Stimulated activated CD8-positive, alpha-beta memory T cell treated with anti-CD3 and anti-CD28 coated beads, Interleukin-2, amount 100 ng/mL, for 1 hour (primary cell): ENCODE data around the gene SUSD6.

Experiments used
- DNase-seq, 2 donors: peaks; one replicate each; pipeline ENCODE4 v3.0.0-alpha.2; 2020; ENCODE audit warnings: low read depth in 2 of 2

SUSD6 gene

DNA sequence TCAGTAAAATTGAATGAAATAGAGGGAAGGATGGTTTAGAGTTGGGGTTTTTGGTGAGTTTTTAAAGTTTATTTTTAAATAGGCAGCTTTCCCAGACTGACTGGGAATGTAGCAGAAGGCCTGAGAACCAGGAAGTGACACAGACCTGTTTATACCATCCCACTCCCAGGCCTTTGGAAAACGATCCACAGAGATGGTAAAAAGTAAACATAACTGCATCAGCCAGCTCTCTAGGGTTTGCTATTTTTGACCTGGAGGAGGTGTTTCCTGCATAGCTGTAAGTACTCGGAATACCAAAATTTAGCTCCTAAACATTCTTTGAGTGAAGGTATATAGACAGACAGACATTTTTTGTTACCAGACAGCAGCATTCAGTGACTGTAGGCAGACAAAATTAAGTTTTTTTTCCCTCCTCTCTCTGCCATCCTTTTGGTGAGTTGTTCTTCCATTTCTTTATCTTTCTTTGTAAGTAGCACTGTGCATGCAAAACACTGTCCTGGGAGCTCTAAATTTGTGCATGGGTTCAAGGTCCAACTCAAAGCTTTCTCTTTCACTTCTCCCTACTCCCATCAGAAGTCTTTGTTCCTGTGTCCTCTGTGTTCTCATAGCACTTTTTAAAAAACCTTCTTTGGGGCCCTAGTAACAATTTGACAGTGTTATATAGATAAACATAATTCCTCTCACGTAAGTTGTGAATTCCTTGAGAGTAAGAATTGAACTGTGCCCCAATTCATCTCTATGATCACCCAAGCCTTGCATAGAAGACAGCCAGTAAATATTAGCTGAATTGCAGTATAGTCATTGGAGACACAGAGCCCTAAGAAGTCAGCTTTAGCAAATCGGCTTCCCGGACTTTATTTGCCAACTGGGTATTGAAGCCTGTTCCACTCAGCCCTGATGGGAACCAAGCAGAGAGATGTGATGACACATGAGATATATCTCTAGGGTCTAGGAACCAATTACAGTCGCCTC lies 37.4 kb downstream of the SUSD6 start:
- DNase-seq = no peak

DNA sequence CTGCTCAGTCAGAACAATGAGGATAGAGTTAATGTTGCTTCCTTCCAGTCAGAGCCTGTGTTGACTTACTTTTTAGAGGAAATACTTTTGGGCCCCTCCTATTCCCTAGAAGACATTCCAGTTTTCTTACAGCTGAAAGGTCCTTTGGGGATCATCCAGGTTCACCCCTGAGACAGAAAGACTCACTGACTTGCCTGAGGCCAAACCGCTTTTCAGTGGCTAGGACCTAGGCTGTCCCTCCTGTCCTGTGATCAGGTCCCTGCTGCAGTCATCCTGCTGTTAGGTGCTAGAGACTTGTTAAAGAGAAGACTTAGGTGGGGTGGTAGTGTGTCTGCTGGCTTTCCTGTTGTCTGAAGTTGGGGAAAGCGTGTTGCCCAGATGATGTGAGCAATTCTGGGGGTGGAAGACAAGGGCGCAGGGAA lies 39.6 kb downstream of the SUSD6 start:
- DNase-seq = no peak

DNA sequence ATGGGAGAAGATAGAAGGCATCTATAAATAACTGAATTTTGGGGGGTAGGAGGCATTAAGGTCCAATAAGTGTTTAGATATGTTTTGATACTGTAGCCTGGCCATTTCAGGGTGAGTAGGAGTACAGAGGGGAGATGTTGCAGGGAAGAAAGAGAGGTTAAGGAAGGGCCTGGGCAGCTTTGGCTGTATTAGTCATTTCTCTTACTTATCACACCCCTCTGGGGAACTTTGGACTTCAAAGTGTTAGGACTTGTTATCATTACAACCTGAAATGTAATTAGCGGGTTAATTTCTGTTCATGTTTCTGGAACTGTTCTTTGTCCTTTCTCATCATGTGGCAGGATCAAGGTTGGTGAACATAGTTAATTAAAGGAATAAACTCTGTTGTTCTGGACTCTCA lies 40.3 kb downstream of the SUSD6 start:
- DNase-seq = no peak

DNA sequence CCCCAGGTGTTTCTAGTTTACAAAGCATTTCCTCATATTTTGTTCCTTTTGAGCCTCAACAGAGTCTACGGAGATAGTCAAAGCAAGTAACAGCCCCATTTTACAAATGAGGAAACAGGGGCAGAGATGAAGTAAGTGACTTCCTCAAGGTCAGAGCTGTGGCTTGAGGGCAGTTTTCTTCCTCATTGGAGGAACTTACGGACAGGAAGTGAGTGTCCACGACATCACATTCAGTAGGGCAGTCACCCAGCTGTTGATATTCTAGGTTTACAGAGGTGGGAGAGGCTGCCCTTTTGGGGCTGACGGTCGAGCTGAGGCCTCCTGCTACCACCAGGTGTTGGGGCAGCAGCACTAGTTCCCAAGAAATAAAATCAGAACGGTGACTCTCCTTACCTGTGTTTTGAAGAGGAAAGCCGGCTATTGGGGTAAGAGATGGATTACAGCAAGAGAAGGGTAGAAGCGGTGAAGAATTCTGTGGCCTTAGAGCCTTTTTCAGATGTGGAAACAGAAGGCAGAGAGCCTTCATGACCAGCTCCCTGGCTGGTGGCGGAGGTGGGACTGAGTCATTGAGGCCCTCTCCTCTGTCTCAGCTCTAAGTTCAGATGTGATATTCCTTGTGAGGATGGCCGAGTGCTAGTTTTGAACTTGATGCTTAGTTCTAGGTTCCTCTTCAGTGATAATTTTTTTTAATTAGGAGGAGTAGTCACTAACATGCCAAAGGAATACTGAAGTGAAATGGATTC lies 41.7 kb downstream of the SUSD6 start:
- DNase-seq = no peak

DNA sequence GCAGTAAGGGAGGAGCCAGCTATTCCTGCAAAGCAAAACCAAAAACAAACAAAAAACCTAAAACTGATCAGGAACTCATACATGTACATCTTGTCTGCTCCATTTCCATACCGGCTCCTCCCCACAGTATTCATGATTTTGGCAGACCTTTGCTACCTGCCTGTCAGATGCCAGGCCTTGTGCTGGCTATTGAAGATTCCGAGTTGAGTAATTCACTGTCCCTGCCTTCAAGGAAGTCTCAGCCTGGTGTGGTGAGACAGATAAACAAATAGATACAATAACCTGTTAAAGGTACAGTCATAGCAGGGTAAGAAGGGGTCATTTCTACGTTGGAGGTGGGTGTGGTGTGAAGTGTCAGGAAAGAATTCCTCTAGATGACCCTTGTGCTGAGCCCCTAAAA lies 42.7 kb downstream of the SUSD6 start:
- no peak for DNase-seq

DNA sequence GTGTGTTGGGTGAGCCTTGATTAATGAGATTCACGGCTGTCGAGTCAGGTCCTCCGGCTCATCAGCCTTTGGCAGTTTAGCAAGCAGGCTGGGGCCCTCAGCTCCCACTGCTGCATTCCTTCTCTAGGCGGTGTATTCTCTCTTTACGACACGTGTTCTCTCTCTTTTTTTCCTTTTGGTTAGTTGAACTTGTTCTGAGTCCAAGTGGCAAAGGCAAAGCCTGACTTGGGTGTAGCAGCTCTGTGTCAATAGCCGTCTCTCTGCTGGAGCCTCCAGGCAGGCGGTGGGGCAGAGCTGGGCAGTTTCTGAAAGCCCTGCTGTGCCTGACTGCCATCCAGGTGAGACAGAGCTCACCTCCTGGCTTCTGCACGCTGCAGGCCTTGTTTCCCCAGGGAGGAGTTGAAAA lies 46.6 kb downstream of the SUSD6 start:
- DNase-seq = no peak

DNA sequence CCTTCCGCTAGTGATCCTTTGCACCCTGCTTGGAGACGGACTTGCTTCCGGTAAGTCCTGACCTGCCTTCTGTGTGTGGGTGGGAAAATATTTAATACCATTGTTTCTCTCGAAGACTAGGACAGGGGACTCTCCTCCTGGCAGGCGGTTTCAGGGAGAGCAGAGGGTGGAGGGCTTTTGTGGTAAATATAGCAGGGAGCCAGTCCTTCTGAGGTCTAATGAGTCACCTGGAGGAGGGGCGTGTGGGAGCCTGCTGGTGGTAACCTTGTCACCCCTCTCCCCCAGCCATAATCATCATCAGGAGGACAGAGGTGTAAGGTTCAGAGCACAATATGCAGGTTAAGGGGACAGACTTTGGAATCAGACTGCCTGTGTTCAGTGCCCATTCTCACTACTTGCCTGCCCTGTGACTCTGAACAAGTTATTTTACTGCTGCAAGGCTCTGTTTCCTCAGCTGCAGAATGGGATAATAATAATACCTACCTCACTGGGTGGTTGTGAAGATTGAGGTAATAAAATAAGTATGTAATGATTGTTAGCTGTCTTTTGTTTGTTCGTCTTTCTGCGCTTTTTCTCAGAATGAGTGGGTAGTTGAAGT lies 47.4 kb downstream of the SUSD6 start:
- no peak for DNase-seq

DNA sequence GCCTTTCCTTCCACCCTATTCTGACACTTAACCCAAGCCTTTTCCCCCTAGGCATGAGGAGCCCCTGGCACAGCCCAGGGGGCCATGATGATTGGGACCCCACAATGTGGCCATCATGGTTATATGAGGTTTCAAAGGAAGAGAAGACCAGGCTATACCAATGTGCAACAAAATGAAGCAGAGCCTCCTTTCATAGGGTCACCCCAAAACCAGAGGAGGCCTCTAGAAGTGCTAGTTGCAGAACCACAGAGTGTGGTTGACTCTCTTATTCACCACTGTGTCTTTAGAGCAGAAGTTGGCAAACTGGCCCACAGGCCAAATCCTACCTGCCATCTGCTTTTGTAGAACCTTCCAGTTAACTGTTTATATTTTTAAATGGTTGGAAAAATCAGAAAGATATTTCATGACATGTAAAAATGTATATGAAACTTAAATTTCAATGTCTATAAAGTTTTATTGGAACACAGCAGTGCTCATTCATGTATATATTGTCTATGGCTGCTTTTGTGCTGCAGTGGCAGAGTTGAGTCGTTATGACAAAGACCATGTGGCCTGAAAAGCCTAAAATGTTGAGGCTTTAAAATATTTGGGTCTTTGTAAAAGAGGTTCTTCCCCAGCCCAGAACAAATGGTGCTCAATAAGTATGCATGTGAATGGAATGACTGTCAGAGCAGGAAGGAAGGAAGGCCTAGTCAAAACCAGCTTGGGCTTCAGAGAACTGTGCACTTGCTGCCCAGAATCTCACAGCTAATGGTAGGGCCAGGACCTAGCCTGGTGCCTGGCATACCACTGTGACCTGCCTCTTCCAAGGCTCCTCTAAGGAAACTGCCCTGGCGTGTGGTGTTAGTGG lies 49.2 kb downstream of the SUSD6 start:
- DNase-seq = no peak

DNA sequence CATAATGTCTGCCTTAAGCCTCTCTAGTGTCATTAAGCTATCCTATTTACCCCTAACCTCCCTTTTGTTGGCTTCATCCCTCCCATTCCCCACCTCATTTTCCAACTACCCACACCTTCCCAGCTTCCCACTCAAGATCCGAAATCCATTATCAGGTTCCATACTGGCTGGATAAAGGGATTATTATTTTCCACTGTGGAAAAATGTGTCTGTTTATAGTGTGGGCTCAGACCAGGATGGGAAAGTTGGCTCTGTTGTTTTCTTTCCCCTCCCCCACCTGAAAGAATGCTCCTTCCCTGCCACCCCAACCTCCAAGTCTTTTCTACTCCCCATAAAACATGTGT lies 49.8 kb downstream of the SUSD6 start:
- DNase-seq = no peak

DNA sequence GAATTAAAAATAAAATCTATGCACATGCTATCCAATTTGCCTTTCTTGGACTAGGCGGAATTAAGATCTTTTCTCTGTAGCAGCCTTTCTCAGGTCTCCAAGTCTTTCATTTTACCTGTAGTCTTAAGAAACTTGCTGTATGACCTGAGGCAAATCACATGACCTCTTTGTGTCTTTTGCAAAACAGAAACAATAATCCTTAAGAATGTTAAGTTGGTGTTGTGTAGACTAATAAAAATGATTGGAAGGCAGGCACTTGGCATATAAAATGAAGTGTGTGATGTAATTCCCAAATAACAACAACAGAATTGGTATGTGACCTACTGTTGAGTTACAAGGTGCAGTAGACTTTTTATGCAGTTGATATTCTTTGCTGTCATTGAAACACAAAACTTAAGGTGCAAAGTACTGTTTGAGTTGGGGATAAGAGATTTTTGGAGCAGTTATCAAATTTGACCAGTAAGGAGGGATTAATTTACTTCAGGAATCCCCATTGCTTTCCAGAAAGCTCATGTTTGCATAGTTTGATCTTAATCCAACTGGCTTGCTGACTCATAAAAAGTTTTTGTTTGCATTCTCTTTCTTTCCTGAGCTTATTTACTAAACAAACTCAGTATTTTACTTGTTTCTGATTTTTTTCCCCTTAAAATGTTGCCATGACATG lies 51.4 kb downstream of the SUSD6 start:
- DNase-seq = no peak

DNA sequence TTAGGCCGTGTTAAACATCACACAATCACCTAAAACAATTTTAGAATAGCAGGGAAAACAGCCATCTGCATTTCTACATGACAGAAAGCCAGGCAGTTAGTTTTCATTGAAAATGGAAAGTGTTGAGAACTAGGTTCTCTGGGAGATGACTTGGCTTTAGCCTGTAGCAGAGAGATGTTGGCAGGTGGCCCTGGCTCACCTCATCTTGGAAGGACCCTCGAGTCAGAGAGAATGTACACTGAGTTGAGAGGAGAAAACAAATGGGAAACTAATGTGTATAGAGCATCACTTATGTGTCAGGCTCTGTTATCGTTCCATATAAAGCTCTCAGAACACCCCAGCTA lies 51.9 kb downstream of the SUSD6 start:
- no peak for DNase-seq

DNA sequence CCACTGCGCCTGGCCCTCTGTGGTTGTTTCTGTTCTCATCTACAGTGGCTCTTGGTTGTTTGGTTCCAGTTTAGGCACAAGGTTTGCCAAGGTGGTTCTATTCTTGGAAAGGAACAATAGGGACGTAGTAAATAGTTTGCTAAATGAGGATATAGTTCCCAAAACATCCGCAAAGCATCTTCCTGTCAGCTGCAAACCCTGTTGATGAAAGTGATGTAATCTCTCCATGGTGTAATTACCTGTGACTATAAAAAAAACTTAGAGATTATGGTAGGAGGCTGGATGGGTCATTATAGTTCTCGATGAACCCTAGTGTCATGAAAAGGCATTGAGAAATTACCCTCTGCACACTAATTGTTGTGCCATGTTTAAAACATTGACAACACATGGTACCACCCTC lies 52.9 kb downstream of the SUSD6 start:
- no peak for DNase-seq

DNA sequence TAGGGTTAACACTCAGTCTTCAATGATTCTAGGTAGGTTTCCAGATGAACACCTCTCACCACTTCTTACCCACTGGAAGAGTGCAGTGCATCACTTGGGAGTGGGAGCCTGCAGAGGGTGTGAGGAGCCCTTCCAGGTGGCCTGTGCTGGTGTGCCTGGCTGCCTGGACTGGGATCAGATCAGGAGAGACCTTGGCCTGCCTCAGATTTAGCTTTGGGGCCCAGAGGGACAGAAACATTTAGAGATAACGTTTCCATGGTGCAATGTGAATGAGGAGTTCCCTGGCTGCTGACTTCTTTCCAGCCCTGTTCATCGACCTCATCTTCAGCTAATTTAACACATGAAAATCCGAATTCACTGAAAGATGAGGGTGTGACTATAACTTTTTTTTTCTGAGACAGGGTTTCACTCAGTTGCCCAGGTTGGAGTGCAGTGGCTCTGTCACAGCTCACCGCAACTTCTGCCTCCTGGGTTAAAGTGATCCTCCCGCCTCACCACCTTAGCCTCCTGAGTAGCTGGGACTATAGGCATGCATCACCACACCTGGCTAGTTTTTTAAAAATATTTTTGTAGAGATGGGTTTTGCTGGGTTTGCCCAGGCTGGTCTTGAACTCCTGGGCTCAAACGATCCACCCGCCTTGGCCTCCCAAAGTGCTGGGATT lies 53.6 kb downstream of the SUSD6 start:
- no peak for DNase-seq

DNA sequence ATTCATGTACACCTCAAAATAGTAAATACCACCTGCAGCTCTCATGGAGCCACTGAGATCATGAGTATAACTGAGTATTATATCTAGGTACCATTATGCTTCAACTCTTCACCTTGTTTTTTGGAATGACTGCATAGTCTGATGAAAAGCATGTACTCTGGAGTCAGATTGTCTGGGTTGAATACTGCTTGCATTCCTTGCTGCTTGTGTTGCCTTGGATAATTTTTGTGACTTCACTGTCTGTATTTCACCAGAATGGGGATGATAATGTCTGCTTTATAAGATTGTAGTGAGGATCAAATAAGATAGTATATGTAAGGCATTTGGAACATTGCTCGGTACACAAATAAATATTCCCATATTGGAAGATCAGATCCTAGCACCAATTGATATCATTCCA lies 54.2 kb downstream of the SUSD6 start:
- no peak for DNase-seq

DNA sequence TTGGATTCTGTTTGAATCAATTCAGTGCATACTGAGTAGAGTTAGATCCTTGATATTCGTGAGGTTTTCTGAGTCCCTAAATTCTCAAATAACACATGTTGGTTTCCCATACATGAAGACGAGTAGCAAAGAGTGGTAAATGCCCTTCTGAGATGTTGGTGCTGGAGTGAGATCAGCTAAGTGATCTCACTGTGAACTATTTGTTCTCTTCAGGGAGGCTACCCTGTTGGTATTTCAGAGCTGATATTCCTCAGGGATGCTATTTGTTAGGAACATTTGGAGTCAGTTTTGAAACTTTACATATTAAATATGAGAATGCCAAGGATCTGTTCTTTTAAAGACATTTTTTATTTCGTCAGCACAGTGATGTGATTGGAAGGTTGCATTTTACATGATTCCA lies 54.7 kb downstream of the SUSD6 start:
- DNase-seq = no peak

DNA sequence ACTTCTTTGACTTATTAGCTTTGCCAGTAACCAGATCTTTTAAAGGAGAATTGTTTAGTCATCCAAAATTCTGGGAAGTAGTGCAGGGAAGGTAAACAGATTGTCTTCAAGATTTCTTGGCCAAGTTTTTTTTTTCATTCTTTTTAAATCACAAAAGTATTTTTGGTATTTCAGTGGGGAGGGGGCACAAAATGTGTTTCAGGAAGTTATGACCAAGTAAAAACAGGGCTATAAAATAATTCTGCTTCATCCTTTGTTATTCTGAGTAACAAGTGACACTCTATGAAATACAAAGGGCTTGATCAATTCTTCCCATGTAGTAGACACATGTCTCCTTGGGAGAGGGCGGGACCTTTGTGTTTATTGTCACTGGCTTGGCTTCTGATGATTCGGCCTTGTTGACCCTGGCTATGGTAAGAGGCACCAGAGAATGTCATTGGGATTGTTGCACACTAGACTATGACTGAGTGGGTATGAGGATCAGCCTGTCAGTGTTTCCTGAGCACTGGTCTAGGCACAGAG lies 55.4 kb downstream of the SUSD6 start:
- no peak for DNase-seq

DNA sequence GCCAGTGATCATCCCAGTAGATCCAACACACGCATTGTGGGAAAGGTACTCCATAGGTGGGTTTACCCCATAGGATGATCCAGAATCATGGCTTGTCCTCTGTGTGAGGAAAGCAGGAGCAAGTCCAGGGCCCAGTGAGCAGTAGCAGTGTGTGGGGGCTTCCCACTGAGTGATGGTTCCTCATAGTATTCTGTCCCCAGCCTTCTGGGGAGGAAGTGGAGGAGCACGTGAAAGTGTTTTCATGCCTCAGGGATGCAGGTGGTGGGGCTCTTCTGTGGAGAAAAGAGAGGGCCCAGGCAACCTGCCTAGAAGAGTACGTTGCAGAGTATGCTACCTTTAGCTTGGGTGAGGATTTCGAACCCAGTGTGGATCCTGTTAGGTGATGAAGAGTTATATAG lies 56.5 kb downstream of the SUSD6 start:
- DNase-seq = no peak

DNA sequence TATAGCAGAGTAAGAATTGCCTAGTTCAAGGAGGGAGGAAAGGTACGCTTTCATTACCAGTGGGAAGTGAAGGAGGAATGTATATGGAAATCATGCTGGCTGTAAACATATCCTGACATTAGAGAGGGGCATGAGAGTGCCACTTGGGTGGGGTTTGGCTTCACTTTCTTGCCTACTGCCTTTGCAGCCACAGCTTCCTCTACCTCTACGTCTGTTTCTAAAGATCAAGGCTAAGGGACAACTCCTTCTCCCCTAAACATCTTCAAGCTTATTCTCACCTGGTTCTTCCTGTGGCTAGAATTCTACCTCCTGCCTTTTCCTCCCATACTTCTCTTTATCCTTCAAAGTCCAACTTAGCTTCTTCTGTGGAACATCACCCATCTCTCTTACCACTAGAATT lies 58.0 kb downstream of the SUSD6 start:
- DNase-seq = no peak

DNA sequence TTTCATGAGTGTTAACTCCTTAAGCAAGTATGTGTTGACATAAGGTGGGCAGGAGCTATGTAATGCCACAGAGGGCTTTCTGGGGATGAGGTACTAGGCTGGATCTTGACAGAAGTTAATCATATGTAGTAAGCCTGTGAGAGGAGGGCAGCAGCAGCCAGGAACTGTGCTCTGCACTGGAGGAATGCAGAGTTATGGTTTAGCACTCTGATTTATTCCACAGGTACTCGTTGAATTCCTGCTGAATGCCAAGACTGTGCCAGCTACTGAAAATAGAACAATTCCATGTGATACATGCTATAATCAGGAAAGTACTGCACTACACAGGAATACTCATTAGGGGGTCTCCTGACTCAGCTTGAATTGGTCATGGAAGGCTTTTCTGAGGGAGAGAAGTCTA lies 58.7 kb downstream of the SUSD6 start:
- no peak for DNase-seq

DNA sequence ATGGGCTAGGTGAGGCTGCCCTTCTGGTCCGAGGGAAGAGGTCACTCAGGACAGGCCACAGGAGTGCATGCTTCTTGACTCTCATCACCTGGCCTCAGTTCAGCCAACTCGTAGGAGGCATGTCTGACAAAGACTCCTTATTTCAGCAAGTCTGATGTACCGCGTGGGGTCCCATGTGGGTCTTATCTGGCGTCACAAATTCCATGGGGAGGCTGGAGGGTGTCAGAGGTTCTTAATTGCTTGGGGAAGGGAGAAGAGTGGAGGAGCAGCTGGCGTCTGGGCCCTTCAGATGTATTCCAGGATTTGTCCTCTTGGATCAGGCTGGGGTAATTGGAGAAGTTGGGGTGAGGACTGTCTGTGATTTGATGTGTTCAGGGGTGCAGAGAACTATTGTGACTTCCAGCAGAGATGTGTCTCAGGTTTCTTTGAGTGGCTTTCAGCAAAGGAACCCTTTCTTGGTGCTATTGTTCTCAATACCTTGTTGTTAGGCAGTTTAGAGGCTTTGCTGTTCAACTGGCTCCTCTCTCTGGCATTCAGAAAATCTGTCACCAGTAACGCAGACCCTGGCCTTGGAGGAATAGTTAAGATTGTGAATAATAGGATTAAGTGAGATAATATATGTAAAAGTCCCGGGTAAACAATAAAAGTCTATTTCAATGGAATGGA lies 60.1 kb downstream of the SUSD6 start:
- DNase-seq = no peak
